ENCODE results near the gene APOBEC4. TPM values are rescaled to one million over a fixed set of nuclear protein-coding genes. Genes with fewer than 3 reads are reported as not detected.

APOBEC4 gene
- total RNA-seq, 4 donors from 2014 or later, result 0.14 TPM; not detected in 3

GRCh38 chr1:183674886-183675285 is 21.8 kb upstream of the APOBEC4 start:
- Histone ChIP-seq H3K4me1 (no peaks in the 10 kb centered on the region), H3K4me3 (no peak overlapping the region), H3K36me3 (no peaks in the 10 kb centered on the region), H3K27me3 (no peaks in the 10 kb centered on the region), H3K9me3 (peaks cover 0 to 4% of the 10 kb centered on the region in 2 donors), H3K27ac (no peak overlapping the region)
- intact Hi-C loops (cut with DNase I; ENCODE audit: low total_unique reads) (no loop called here), in situ Hi-C loops (cut with MboI; ENCODE audit: low pct_ligation_motif_present in 1 of 4, low pct_unique_long_range_greater_than_20kb in 1 of 4, low sequenced_read_pairs in 3 of 4) (loop anchor here in 1 of 4 donors (25.0 kb wide), 1 partner anchor 237 kb away; no protein-coding TSS in a partner anchor)
- no peak for TF ChIP-seq POLR2A (IDR thresholded peaks at IDR 0.05)
- TF ChIP-seq, protein P1, sequence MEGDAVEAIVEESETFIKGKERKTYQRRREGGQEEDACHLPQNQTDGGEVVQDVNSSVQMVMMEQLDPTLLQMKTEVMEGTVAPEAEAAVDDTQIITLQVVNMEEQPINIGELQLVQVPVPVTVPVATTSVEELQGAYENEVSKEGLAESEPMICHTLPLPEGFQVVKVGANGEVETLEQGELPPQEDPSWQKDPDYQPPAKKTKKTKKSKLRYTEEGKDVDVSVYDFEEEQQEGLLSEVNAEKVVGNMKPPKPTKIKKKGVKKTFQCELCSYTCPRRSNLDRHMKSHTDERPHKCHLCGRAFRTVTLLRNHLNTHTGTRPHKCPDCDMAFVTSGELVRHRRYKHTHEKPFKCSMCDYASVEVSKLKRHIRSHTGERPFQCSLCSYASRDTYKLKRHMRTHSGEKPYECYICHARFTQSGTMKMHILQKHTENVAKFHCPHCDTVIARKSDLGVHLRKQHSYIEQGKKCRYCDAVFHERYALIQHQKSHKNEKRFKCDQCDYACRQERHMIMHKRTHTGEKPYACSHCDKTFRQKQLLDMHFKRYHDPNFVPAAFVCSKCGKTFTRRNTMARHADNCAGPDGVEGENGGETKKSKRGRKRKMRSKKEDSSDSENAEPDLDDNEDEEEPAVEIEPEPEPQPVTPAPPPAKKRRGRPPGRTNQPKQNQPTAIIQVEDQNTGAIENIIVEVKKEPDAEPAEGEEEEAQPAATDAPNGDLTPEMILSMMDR (IDR thresholded peaks at IDR 0.05), result no peak
- no peak for DNase-seq
- WGBS, 2 donors (ENCODE audit: low coverage in 1 of 2), result 83 to 92% methylated on average over 2 of the region's 2 CpGs

DNA sequence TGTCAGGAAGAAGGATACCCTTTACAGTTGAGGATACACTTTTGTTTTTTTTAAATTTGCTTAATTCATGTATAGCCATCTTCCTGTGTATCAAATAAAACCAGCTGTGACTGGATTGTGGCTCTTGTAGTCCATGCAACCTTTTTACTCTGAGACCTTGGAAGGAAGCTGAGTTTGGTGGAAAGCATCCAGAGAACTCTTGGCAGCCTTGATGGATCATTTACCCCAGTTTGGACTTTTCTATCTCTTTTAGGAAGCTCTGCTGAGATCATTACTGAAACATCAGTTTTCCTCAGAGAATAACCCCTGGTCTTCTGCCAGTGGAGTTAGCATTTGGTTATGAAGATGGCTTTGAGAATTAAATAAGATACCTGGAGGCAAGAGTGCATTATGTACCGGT is 21.2 kb upstream of the APOBEC4 start:
- no peak overlapping the region for H3K27ac ChIP-seq
- in situ Hi-C loops (cut with MboI; ENCODE audit: low pct_ligation_motif_present in 1 of 4, low pct_unique_long_range_greater_than_20kb in 1 of 4, low sequenced_read_pairs in 3 of 4) (no loop called here), intact Hi-C loops (cut with DNase I; ENCODE audit: low total_unique reads) (no loop called here)
- 80 to 88% methylated on average over 1 of the region's 1 CpG for WGBS, 2 donors (ENCODE audit: low coverage in 1 of 2)
- no peak overlapping the region for H3K4me3 ChIP-seq
- TF ChIP-seq POLR2A (IDR thresholded peaks at IDR 0.05), result no peak
- TF ChIP-seq, protein P1 (IDR thresholded peaks at IDR 0.05), result no peak
- no peak for TF ChIP-seq POLR2AphosphoS5 (IDR thresholded peaks at IDR 0.05)
- TF ChIP-seq EP300 (IDR thresholded peaks at IDR 0.05; ENCODE audit: low read depth), result no peak
- peaks cover 0 to 4% of the 10 kb centered on the region in 2 donors for H3K9me3 ChIP-seq
- H3K27me3 ChIP-seq, result no peaks in the 10 kb centered on the region
- H3K36me3 ChIP-seq, result no peaks in the 10 kb centered on the region
- no peak for DNase-seq
- no peaks in the 10 kb centered on the region for H3K4me1 ChIP-seq

- TF ChIP-seq, protein P1 (IDR thresholded peaks at IDR 0.05), result no peak
- no peak for TF ChIP-seq POLR2AphosphoS5 (IDR thresholded peaks at IDR 0.05)
- TF ChIP-seq EP300 (IDR thresholded peaks at IDR 0.05; ENCODE audit: low read depth), result no peak
- no peak for TF ChIP-seq POLR2A (IDR thresholded peaks at IDR 0.05)
- in situ Hi-C loops (cut with MboI; ENCODE audit: low pct_ligation_motif_present in 1 of 4, low pct_unique_long_range_greater_than_20kb in 1 of 4, low sequenced_read_pairs in 3 of 4) (no loop called here), intact Hi-C loops (cut with DNase I; ENCODE audit: low total_unique reads) (no loop called here)
- no peak overlapping the region for H3K27ac ChIP-seq
- no peaks in the 10 kb centered on the region for H3K27me3 ChIP-seq
- WGBS, 2 donors (ENCODE audit: low coverage in 1 of 2), result 88 to 90% methylated on average over 2 of the region's 2 CpGs
- H3K9me3 ChIP-seq, result peaks cover 0 to 4% of the 10 kb centered on the region in 2 donors
- H3K4me3 ChIP-seq, result no peak overlapping the region
- no peaks in the 10 kb centered on the region for H3K4me1 ChIP-seq
- no peaks in the 10 kb centered on the region for H3K36me3 ChIP-seq
- no peak for DNase-seq
These were observed 20.6 kb upstream of the APOBEC4 start for GRCh38 chr1:183673605-183674323.

- WGBS, 2 donors (ENCODE audit: low coverage in 1 of 2), result 83 to 86% methylated on average over 1 of the region's 1 CpG
- in situ Hi-C loops (cut with MboI; ENCODE audit: low pct_ligation_motif_present in 1 of 4, low pct_unique_long_range_greater_than_20kb in 1 of 4, low sequenced_read_pairs in 3 of 4) (no loop called here), intact Hi-C loops (cut with DNase I; ENCODE audit: low total_unique reads) (no loop called here)
These were observed 17.1 kb upstream of the APOBEC4 start for GRCh38 chr1:183670169-183670568.

More at GRCh38 chr1:183670169-183670568, 17.1 kb upstream of the APOBEC4 start:
- no peak overlapping the region for H3K27ac ChIP-seq
- no peaks in the 10 kb centered on the region for H3K36me3 ChIP-seq
- H3K27me3 ChIP-seq, result no peaks in the 10 kb centered on the region
- TF ChIP-seq, protein P1 (IDR thresholded peaks at IDR 0.05), result peak in 1 of 5 experiments; percentile 14
- no peak for TF ChIP-seq EP300 (IDR thresholded peaks at IDR 0.05; ENCODE audit: low read depth)
- H3K4me1 ChIP-seq, result no peaks in the 10 kb centered on the region
- no peak overlapping the region for H3K4me3 ChIP-seq
- H3K9me3 ChIP-seq, result peaks cover 0 to 4% of the 10 kb centered on the region in 2 donors
- DNase-seq, result no peak

All from transverse colon (tissue), 4 donors.